Smooth muscle cell (in vitro differentiated cells): ENCODE data around the gene RRP12. TPM values are rescaled to one million over a fixed set of nuclear protein-coding genes. Genes with fewer than 3 reads are reported as not detected.

Source experiments
- DNase-seq: peaks from one replicate; lab custom pipeline; 2025; ENCODE audit not compliant: unreplicated experiment; lab: John Stamatoyannopoulos, UW
- H2AFZ ChIP-seq: fragments of 200-600 bp; sonication (generic); 2 replicates; pipeline ENCODE4 v1.6.0; 2016; ENCODE audit warnings: antibody characterized with exemption, low read depth, mild to moderate bottlenecking
- H3F3A ChIP-seq: fragments of 200-600 bp; sonication (generic); 2 replicates; pipeline ENCODE4 v1.6.0; 2017; ENCODE audit warnings: antibody characterized with exemption, low read depth
- H3K27ac ChIP-seq: fragments of 200-600 bp; sonication (generic); 2 replicates; pipeline ENCODE4 v1.5.1; 2016; ENCODE audit warnings: low read depth, mild to moderate bottlenecking
- H3K27me3 ChIP-seq: fragments of 200-600 bp; sonication (generic); 2 replicates; pipeline ENCODE4 v1.6.1; 2016; ENCODE audit warnings: low read depth, mild to moderate bottlenecking
- H3K36me3 ChIP-seq: fragments of 200-600 bp; sonication (generic); 2 replicates; pipeline ENCODE4 v1.5.1; 2016; ENCODE audit warnings: low read depth
- H3K4me1 ChIP-seq: fragments of 200-600 bp; sonication (generic); 2 replicates; pipeline ENCODE4 v1.5.1; 2016; ENCODE audit warnings: low read depth
- H3K4me2 ChIP-seq: fragments of 200-600 bp; sonication (generic); 2 replicates; pipeline ENCODE4 v1.6.0; 2016; ENCODE audit warnings: mild to moderate bottlenecking
- H3K4me3 ChIP-seq: fragments of 200-600 bp; sonication (generic); 2 replicates; pipeline ENCODE4 v1.5.1; 2016; ENCODE audit warnings: mild to moderate bottlenecking
- H3K79me2 ChIP-seq: fragments of 200-600 bp; sonication (generic); 2 replicates; pipeline ENCODE4 v1.6.0; 2016; ENCODE audit warnings: low read depth, mild to moderate bottlenecking
- H3K9ac ChIP-seq: fragments of 200-600 bp; sonication (generic); 2 replicates; pipeline ENCODE4 v1.6.0; 2016; ENCODE audit warnings: low read depth
- H3K9me3 ChIP-seq: fragments of 200-600 bp; sonication (generic); replicated peaks from 2 replicates; pipeline ENCODE4 v1.5.1; 2016; ENCODE audit warnings: low read depth
- H4K20me1 ChIP-seq: fragments of 200-600 bp; sonication (generic); 2 replicates; pipeline ENCODE4 v1.6.0; 2016; ENCODE audit warnings: low read depth
- CTCF ChIP-seq: fragments of 200-600 bp; sonication (generic); IDR thresholded peaks from 2 replicates; pipeline ENCODE4 v1.5.1; 2017; ENCODE audit warnings: borderline replicate concordance, mild to moderate bottlenecking, antibody characterized with exemption; ENCODE audit not compliant: insufficient read depth, poor library complexity, severe bottlenecking
- WGBS: methylation state at CpG from one replicate; pipeline ENCODE4 v1.1.7; 2016; ENCODE audit warnings: low lambda C conversion rate; 5-methylcytosine and 5-hydroxymethylcytosine counted together
- polyA plus RNA-seq: library from polyadenylated mRNA; unstranded; fragments of >200 nt; fragmentation: Nextera tagmentation; extraction: Ambion mirVana; gene quantifications from 2 replicates; pipeline ENCODE4 v1.2.1, GENCODE V29; 2016
- total RNA-seq: library from RNA; depleted of rRNA; stranded (reverse); fragments of >200 nt; gene quantifications from 2 replicates; pipeline ENCODE4 v1.2.3, GENCODE V29; 2014

Gene RRP12
- total and polyA plus RNA-seq, 2 experiments from 2014 or later = 14.1 to 18.8 TPM

- H3K4me2 ChIP-seq = peak overlapping the region; percentile 87
These were observed 64.7 kb downstream of the RRP12 start for GRCh38 chr10:97336446-97336845.

GRCh38 chr10:97336006-97336405 is 65.1 kb downstream of the RRP12 start:
- Histone ChIP-seq H4K20me1 (no peaks in the 10 kb centered on the region), H3K9ac (no peak overlapping the region), H3F3A (peaks cover 9% of the 10 kb centered on the region), H3K4me2 (peak overlapping the region; percentile 87), H3K4me1 (peaks cover 25% of the 10 kb centered on the region), H3K79me2 (peaks cover 11% of the 10 kb centered on the region), H3K36me3 (no peaks in the 10 kb centered on the region), H3K4me3 (no peak overlapping the region), H3K9me3 (no peaks in the 10 kb centered on the region), H3K27ac (no peak overlapping the region), H3K27me3 (peaks cover 6% of the 10 kb centered on the region), H2AFZ (no peak overlapping the region)
- no peak for TF ChIP-seq CTCF
- DNase-seq = no peak
- 48% methylated on average over 5 of the region's 5 CpGs for WGBS

More at GRCh38 chr10:97336446-97336845, 64.7 kb downstream of the RRP12 start:
- no peak overlapping the region for H3K27ac ChIP-seq
- no peaks in the 10 kb centered on the region for H3K9me3 ChIP-seq
- 20% methylated on average over 5 of the region's 5 CpGs for WGBS
- H3K27me3 ChIP-seq = peaks cover 6% of the 10 kb centered on the region
- peaks cover 7% of the 10 kb centered on the region for H3K79me2 ChIP-seq
- no peak overlapping the region for H3K9ac ChIP-seq
- peaks cover 9% of the 10 kb centered on the region for H3F3A ChIP-seq
- H3K4me3 ChIP-seq = no peak overlapping the region
- no peaks in the 10 kb centered on the region for H4K20me1 ChIP-seq
- TF ChIP-seq CTCF = no peak
- no peak for DNase-seq
- H3K4me1 ChIP-seq = peaks cover 25% of the 10 kb centered on the region
- H3K36me3 ChIP-seq = no peaks in the 10 kb centered on the region
- H2AFZ ChIP-seq = no peak overlapping the region

GRCh38 chr10:97335188-97335619 is 65.9 kb downstream of the RRP12 start:
- peaks cover 25% of the 10 kb centered on the region for H3K4me1 ChIP-seq
- TF ChIP-seq CTCF = no peak
- peak overlapping the region; percentile 80 for H3K4me3 ChIP-seq
- no peak for DNase-seq
- peak overlapping the region; percentile 99 for H3K9ac ChIP-seq
- H3K27ac ChIP-seq = no peak overlapping the region
- peak overlapping the region; percentile 87 for H3K4me2 ChIP-seq
- H2AFZ ChIP-seq = no peak overlapping the region
- peaks cover 6% of the 10 kb centered on the region for H3K27me3 ChIP-seq
- WGBS = 11% methylated on average over 24 of the region's 25 CpGs
- no peaks in the 10 kb centered on the region for H3K9me3 ChIP-seq
- H3F3A ChIP-seq = peaks cover 9% of the 10 kb centered on the region
- H3K79me2 ChIP-seq = peaks cover 17% of the 10 kb centered on the region
- H4K20me1 ChIP-seq = no peaks in the 10 kb centered on the region
- no peaks in the 10 kb centered on the region for H3K36me3 ChIP-seq
